ENCODE results near the gene MB21D2. TPM values are rescaled to one million over a fixed set of nuclear protein-coding genes. Genes with fewer than 3 reads are reported as not detected.

The MB21D2 gene
- polyA plus RNA-seq, 1 donor (not counting 4 experiments of a cell fraction or from before 2014, with no cell fraction given): 9.0 TPM

- peaks cover 3% of the 10 kb centered on the region for H3K9me1 ChIP-seq (ENCODE audit: control insufficient read depth, extremely low read depth, insufficient read depth, low read length)
- no peak overlapping the region for H2AFZ ChIP-seq (ENCODE audit: control insufficient read depth, low read length)
- DNase-seq (ENCODE audit: low read depth, low spot score): no peak
- H3K27ac ChIP-seq (ENCODE audit: control insufficient read depth, insufficient read depth, low read length): no peak overlapping the region
- no peaks in the 10 kb centered on the region for H3K4me1 ChIP-seq (ENCODE audit: control insufficient read depth, extremely low read depth, insufficient read depth, low read length)
- no peaks in the 10 kb centered on the region for H3K36me3 ChIP-seq (ENCODE audit: control insufficient read depth in 2 of 2, extremely low read depth in 1 of 2, insufficient read depth in 2 of 2, low read length in 2 of 2)
- no peaks in the 10 kb centered on the region for H4K20me1 ChIP-seq (ENCODE audit: control insufficient read depth, extremely low read depth, insufficient read depth, low read length)
- TF ChIP-seq EZH2 (IDR thresholded peaks at IDR 0.05; ENCODE audit: low read length): no peak
- TF ChIP-seq CTCF (optimal IDR thresholded peaks at IDR 0.05 in 1 of 3, IDR thresholded peaks at IDR 0.05 in 1 of 3, conservative IDR thresholded peaks at IDR 0.05 in 1 of 3; ENCODE audit: extremely low read depth in 1 of 3, insufficient read depth in 2 of 3, low read length in 3 of 3): no peak
- dilution Hi-C loops (cut with MboI; ENCODE audit: extremely low pct_ligation_motif_present, low sequenced_read_pairs): no loop called here
- H3K27me3 ChIP-seq (ENCODE audit: control insufficient read depth, extremely low read depth, insufficient read depth, low read length): no peaks in the 10 kb centered on the region
- H3K4me2 ChIP-seq (ENCODE audit: control insufficient read depth, extremely low read depth, insufficient read depth, low read depth, low read length): no peak overlapping the region
- no peak overlapping the region for H3K4me3 ChIP-seq (ENCODE audit: control insufficient read depth in 2 of 3, extremely low read depth in 1 of 3, insufficient read depth in 2 of 3, low read depth in 1 of 3, low read length in 3 of 3)
- no peak overlapping the region for H3K9ac ChIP-seq (ENCODE audit: control insufficient read depth, extremely low read depth, insufficient read depth, low read length)
- peaks cover 37% of the 10 kb centered on the region for H3K79me2 ChIP-seq (ENCODE audit: control insufficient read depth, insufficient read depth, low read length)
- no peak for FAIRE-seq
- no peaks in the 10 kb centered on the region for H3K9me3 ChIP-seq (ENCODE audit: control insufficient read depth, low read depth, low read length)
These were observed 75.5 kb downstream of the MB21D2 start for GRCh38 chr3:192842138-192842537.

GRCh38 chr3:192841428-192841827 is 76.2 kb downstream of the MB21D2 start:
- no peak overlapping the region for H3K4me3 ChIP-seq (ENCODE audit: control insufficient read depth in 2 of 3, extremely low read depth in 1 of 3, insufficient read depth in 2 of 3, low read depth in 1 of 3, low read length in 3 of 3)
- DNase-seq (ENCODE audit: low read depth, low spot score): no peak
- H2AFZ ChIP-seq (ENCODE audit: control insufficient read depth, low read length): no peak overlapping the region
- no peaks in the 10 kb centered on the region for H3K4me1 ChIP-seq (ENCODE audit: control insufficient read depth, extremely low read depth, insufficient read depth, low read length)
- peaks cover 36% of the 10 kb centered on the region for H3K79me2 ChIP-seq (ENCODE audit: control insufficient read depth, insufficient read depth, low read length)
- no peaks in the 10 kb centered on the region for H3K27me3 ChIP-seq (ENCODE audit: control insufficient read depth, extremely low read depth, insufficient read depth, low read length)
- peaks cover 3% of the 10 kb centered on the region for H3K9me1 ChIP-seq (ENCODE audit: control insufficient read depth, extremely low read depth, insufficient read depth, low read length)
- no peaks in the 10 kb centered on the region for H3K36me3 ChIP-seq (ENCODE audit: control insufficient read depth in 2 of 2, extremely low read depth in 1 of 2, insufficient read depth in 2 of 2, low read length in 2 of 2)
- dilution Hi-C loops (cut with MboI; ENCODE audit: extremely low pct_ligation_motif_present, low sequenced_read_pairs): no loop called here
- H3K9me3 ChIP-seq (ENCODE audit: control insufficient read depth, low read depth, low read length): no peaks in the 10 kb centered on the region
- no peak for FAIRE-seq
- H3K4me2 ChIP-seq (ENCODE audit: control insufficient read depth, extremely low read depth, insufficient read depth, low read depth, low read length): no peak overlapping the region
- H3K9ac ChIP-seq (ENCODE audit: control insufficient read depth, extremely low read depth, insufficient read depth, low read length): no peak overlapping the region
- no peaks in the 10 kb centered on the region for H4K20me1 ChIP-seq (ENCODE audit: control insufficient read depth, extremely low read depth, insufficient read depth, low read length)
- TF ChIP-seq CTCF (optimal IDR thresholded peaks at IDR 0.05 in 1 of 3, IDR thresholded peaks at IDR 0.05 in 1 of 3, conservative IDR thresholded peaks at IDR 0.05 in 1 of 3; ENCODE audit: extremely low read depth in 1 of 3, insufficient read depth in 2 of 3, low read length in 3 of 3) (no peak), EZH2 (IDR thresholded peaks at IDR 0.05; ENCODE audit: low read length) (no peak)
- H3K27ac ChIP-seq (ENCODE audit: control insufficient read depth, insufficient read depth, low read length): no peak overlapping the region
